Measurements from ENCODE around the gene ZNF827. TPM values are rescaled to one million over a fixed set of nuclear protein-coding genes. Genes with fewer than 3 reads are reported as not detected.

The ZNF827 gene
- total and polyA plus RNA-seq, 2 of the 8 experiments (the other 6 are each of a cell fraction or from before 2014, with no cell fraction given) = 25.3 to 26.2 TPM

GRCh38 chr4:145939856-145940255 lies 1.2 kb upstream of the ZNF827 start (continued):
- no peak for TF ChIP-seq RAD21 (IDR thresholded peaks at IDR 0.05 in 1 of 2, conservative IDR thresholded peaks at IDR 0.05 in 1 of 2; ENCODE audit: low read depth in 2 of 2, low read length in 2 of 2)
- no peak for TF ChIP-seq SIRT6 (IDR thresholded peaks at IDR 0.05; ENCODE audit: low read length)
- no peak for TF ChIP-seq CHD7 (IDR thresholded peaks at IDR 0.05; ENCODE audit: insufficient replicate concordance, low read length)

Measured in H1 (cell line).